ENCODE results near the gene RASGEF1C.

Gene RASGEF1C

GRCh38 chr5:180198208-180198607 lies 10.8 kb downstream of the RASGEF1C start:
- no peak for TF ChIP-seq CTCF (IDR thresholded peaks at IDR 0.05; ENCODE audit: low read depth, low read length)
- no peak overlapping the region for H3K4me3 ChIP-seq (ENCODE audit: low read depth, low read length)
- no peaks in the 10 kb centered on the region for H3K9me3 ChIP-seq (ENCODE audit: severe bottlenecking)
- no peaks in the 10 kb centered on the region for H3K36me3 ChIP-seq
- DNase-seq: no peak
- H3K27me3 ChIP-seq (ENCODE audit: insufficient read depth, low read depth, severe bottlenecking): no peaks in the 10 kb centered on the region
- H3K27ac ChIP-seq: no peak overlapping the region

GRCh38 chr5:180197016-180197702 lies 11.9 kb downstream of the RASGEF1C start:
- no peaks in the 10 kb centered on the region for H3K27me3 ChIP-seq (ENCODE audit: insufficient read depth, low read depth, severe bottlenecking)
- TF ChIP-seq CTCF (IDR thresholded peaks at IDR 0.05; ENCODE audit: low read depth, low read length): no peak
- no peaks in the 10 kb centered on the region for H3K9me3 ChIP-seq (ENCODE audit: severe bottlenecking)
- H3K4me3 ChIP-seq (ENCODE audit: low read depth, low read length): no peak overlapping the region
- DNase-seq: no peak
- H3K27ac ChIP-seq: no peak overlapping the region
- H3K36me3 ChIP-seq: no peaks in the 10 kb centered on the region

GRCh38 chr5:180194410-180195345 lies 14.3 kb downstream of the RASGEF1C start:
- Histone ChIP-seq H3K27ac (no peak overlapping the region), H3K9me3 (ENCODE audit: severe bottlenecking) (no peaks in the 10 kb centered on the region), H3K36me3 (no peaks in the 10 kb centered on the region), H3K4me3 (ENCODE audit: low read depth, low read length) (no peak overlapping the region), H3K27me3 (ENCODE audit: insufficient read depth, low read depth, severe bottlenecking) (no peaks in the 10 kb centered on the region)
- no peak for TF ChIP-seq CTCF (IDR thresholded peaks at IDR 0.05; ENCODE audit: low read depth, low read length)
- no peak for DNase-seq

- TF ChIP-seq CTCF (IDR thresholded peaks at IDR 0.05; ENCODE audit: low read depth, low read length): no peak
- no peak for DNase-seq
- H3K4me3 ChIP-seq (ENCODE audit: low read depth, low read length): no peak overlapping the region
- H3K9me3 ChIP-seq (ENCODE audit: severe bottlenecking): no peaks in the 10 kb centered on the region
- H3K36me3 ChIP-seq: no peaks in the 10 kb centered on the region
- no peaks in the 10 kb centered on the region for H3K27me3 ChIP-seq (ENCODE audit: insufficient read depth, low read depth, severe bottlenecking)
- H3K27ac ChIP-seq: no peak overlapping the region
Measured at GRCh38 chr5:180193749-180194375, 15.1 kb downstream of the RASGEF1C start.

GRCh38 chr5:180191716-180192115 lies 17.3 kb downstream of the RASGEF1C start:
- Histone ChIP-seq H3K27ac (no peak overlapping the region), H3K27me3 (ENCODE audit: insufficient read depth, low read depth, severe bottlenecking) (no peaks in the 10 kb centered on the region), H3K36me3 (no peaks in the 10 kb centered on the region), H3K4me3 (ENCODE audit: low read depth, low read length) (no peak overlapping the region), H3K9me3 (ENCODE audit: severe bottlenecking) (no peaks in the 10 kb centered on the region)
- TF ChIP-seq CTCF (IDR thresholded peaks at IDR 0.05; ENCODE audit: low read depth, low read length): no peak
- DNase-seq: no peak

Data from WERI-Rb-1 (cell line).